ENCODE results near the gene SLC40A1. TPM values are rescaled to one million over a fixed set of nuclear protein-coding genes. Genes with fewer than 3 reads are reported as not detected.

The SLC40A1 gene
- total RNA-seq, 1 experiment from 2014 or later = 0.87 TPM

GRCh38 chr2:189574793-189575475 is 5.7 kb downstream of the SLC40A1 start:
- Histone ChIP-seq H3K27me3 (replicated peaks) (peaks cover 22% of the 10 kb centered on the region), H3K27ac (no peak overlapping the region), H3K36me3 (no peaks in the 10 kb centered on the region), H3K4me3 (no peak overlapping the region), H3K9me3 (replicated peaks) (no peaks in the 10 kb centered on the region), H3K4me1 (replicated peaks) (peaks cover 6% of the 10 kb centered on the region)
- no peak for DNase-seq (ENCODE audit: low read depth in 1 of 2, low spot score in 2 of 2)

- peaks cover 6% of the 10 kb centered on the region for H3K4me1 ChIP-seq (replicated peaks)
- H3K4me3 ChIP-seq = no peak overlapping the region
- H3K27me3 ChIP-seq (replicated peaks) = no peaks in the 10 kb centered on the region; the same call in 1 of the 2 replicates
- H3K36me3 ChIP-seq = no peaks in the 10 kb centered on the region
- DNase-seq (ENCODE audit: low read depth in 1 of 2, low spot score in 2 of 2) = peak in 1 of 2 experiments; percentile 52
- H3K9me3 ChIP-seq (replicated peaks) = no peaks in the 10 kb centered on the region
- H3K27ac ChIP-seq = no peak overlapping the region
These were observed 10.0 kb downstream of the SLC40A1 start for GRCh38 chr2:189570570-189571031.

GRCh38 chr2:189569295-189569910 is 11.2 kb downstream of the SLC40A1 start:
- Histone ChIP-seq H3K4me3 (no peak overlapping the region), H3K9me3 (replicated peaks) (no peaks in the 10 kb centered on the region), H3K27me3 (replicated peaks) (no peaks in the 10 kb centered on the region), H3K36me3 (no peaks in the 10 kb centered on the region), H3K27ac (no peak overlapping the region), H3K4me1 (replicated peaks) (peaks cover 6% of the 10 kb centered on the region)
- no peak for DNase-seq (ENCODE audit: low read depth in 1 of 2, low spot score in 2 of 2)

GRCh38 chr2:189566046-189566445 is 14.5 kb downstream of the SLC40A1 start:
- Histone ChIP-seq H3K27me3 (replicated peaks) (peaks cover 1% of the 10 kb centered on the region; the same call in 1 of the 2 replicates), H3K4me3 (no peak overlapping the region), H3K9me3 (replicated peaks) (no peaks in the 10 kb centered on the region), H3K4me1 (replicated peaks) (peaks cover 6% of the 10 kb centered on the region), H3K27ac (no peak overlapping the region), H3K36me3 (no peaks in the 10 kb centered on the region)
- no peak for DNase-seq (ENCODE audit: low read depth in 1 of 2, low spot score in 2 of 2)

- H3K27me3 ChIP-seq (replicated peaks) = peaks cover 5% of the 10 kb centered on the region; the same call in 1 of the 2 replicates
- H3K27ac ChIP-seq = no peak overlapping the region
- no peaks in the 10 kb centered on the region for H3K36me3 ChIP-seq
- no peaks in the 10 kb centered on the region for H3K9me3 ChIP-seq (replicated peaks)
- H3K4me1 ChIP-seq (replicated peaks) = no peaks in the 10 kb centered on the region
- no peak for DNase-seq (ENCODE audit: low read depth in 1 of 2, low spot score in 2 of 2)
- H3K4me3 ChIP-seq = no peak overlapping the region
These were observed 19.1 kb downstream of the SLC40A1 start for GRCh38 chr2:189561371-189562038.

GRCh38 chr2:189560273-189560586 is 20.4 kb downstream of the SLC40A1 start:
- H3K27ac ChIP-seq = no peak overlapping the region
- DNase-seq (ENCODE audit: low read depth in 1 of 2, low spot score in 2 of 2) = no peak
- no peaks in the 10 kb centered on the region for H3K36me3 ChIP-seq
- no peaks in the 10 kb centered on the region for H3K4me1 ChIP-seq (replicated peaks)
- peaks cover 6% of the 10 kb centered on the region; the same call in 1 of the 2 replicates for H3K27me3 ChIP-seq (replicated peaks)
- H3K4me3 ChIP-seq = no peak overlapping the region
- H3K9me3 ChIP-seq (replicated peaks) = no peaks in the 10 kb centered on the region

GRCh38 chr2:189559579-189560272 is 20.9 kb downstream of the SLC40A1 start:
- Histone ChIP-seq H3K4me1 (replicated peaks) (no peaks in the 10 kb centered on the region), H3K36me3 (no peaks in the 10 kb centered on the region), H3K27me3 (replicated peaks) (peaks cover 7% of the 10 kb centered on the region; the same call in 1 of the 2 replicates), H3K27ac (no peak overlapping the region), H3K4me3 (no peak overlapping the region), H3K9me3 (replicated peaks) (no peaks in the 10 kb centered on the region)
- no peak for DNase-seq (ENCODE audit: low read depth in 1 of 2, low spot score in 2 of 2)

- Histone ChIP-seq H3K36me3 (no peaks in the 10 kb centered on the region), H3K27me3 (replicated peaks) (peaks cover 9% of the 10 kb centered on the region; the same call in 1 of the 2 replicates), H3K4me3 (no peak overlapping the region), H3K4me1 (replicated peaks) (no peaks in the 10 kb centered on the region), H3K9me3 (replicated peaks) (no peaks in the 10 kb centered on the region), H3K27ac (no peak overlapping the region)
- DNase-seq (ENCODE audit: low read depth in 1 of 2, low spot score in 2 of 2) = no peak
These were observed 21.9 kb downstream of the SLC40A1 start for GRCh38 chr2:189558516-189559272.

- no peak for DNase-seq (ENCODE audit: low read depth in 1 of 2, low spot score in 2 of 2)
- H3K27ac ChIP-seq = no peak overlapping the region
- no peaks in the 10 kb centered on the region for H3K36me3 ChIP-seq
- no peaks in the 10 kb centered on the region for H3K9me3 ChIP-seq (replicated peaks)
- peaks cover 10% of the 10 kb centered on the region; the same call in 1 of the 2 replicates for H3K27me3 ChIP-seq (replicated peaks)
- H3K4me3 ChIP-seq = no peak overlapping the region
- no peaks in the 10 kb centered on the region for H3K4me1 ChIP-seq (replicated peaks)
These were observed 23.2 kb downstream of the SLC40A1 start for GRCh38 chr2:189557373-189557772.

- DNase-seq (ENCODE audit: low read depth in 1 of 2, low spot score in 2 of 2) = no peak
- Histone ChIP-seq H3K36me3 (no peaks in the 10 kb centered on the region), H3K4me1 (replicated peaks) (no peaks in the 10 kb centered on the region), H3K4me3 (no peak overlapping the region), H3K27ac (no peak overlapping the region), H3K27me3 (replicated peaks) (peaks cover 13% of the 10 kb centered on the region; the same call in 1 of the 2 replicates), H3K9me3 (replicated peaks) (no peaks in the 10 kb centered on the region)
These were observed 24.1 kb downstream of the SLC40A1 start for GRCh38 chr2:189556526-189556925.

- no peak for DNase-seq (ENCODE audit: low read depth in 1 of 2, low spot score in 2 of 2)
These were observed 25.4 kb downstream of the SLC40A1 start for GRCh38 chr2:189555232-189555631.

GRCh38 chr2:189553504-189554088 is 27.0 kb downstream of the SLC40A1 start:
- Histone ChIP-seq H3K9me3 (replicated peaks) (no peaks in the 10 kb centered on the region), H3K27me3 (replicated peaks) (peaks cover 15% of the 10 kb centered on the region; the same call in 1 of the 2 replicates), H3K27ac (no peak overlapping the region), H3K4me3 (no peak overlapping the region), H3K36me3 (no peaks in the 10 kb centered on the region), H3K4me1 (replicated peaks) (no peaks in the 10 kb centered on the region)
- DNase-seq (ENCODE audit: low read depth in 1 of 2, low spot score in 2 of 2) = no peak

More at GRCh38 chr2:189555232-189555631, 25.4 kb downstream of the SLC40A1 start:
- H3K27me3 ChIP-seq (replicated peaks) = peaks cover 15% of the 10 kb centered on the region; the same call in 1 of the 2 replicates
- no peak overlapping the region for H3K4me3 ChIP-seq
- H3K4me1 ChIP-seq (replicated peaks) = no peaks in the 10 kb centered on the region
- H3K9me3 ChIP-seq (replicated peaks) = no peaks in the 10 kb centered on the region
- H3K36me3 ChIP-seq = no peaks in the 10 kb centered on the region
- H3K27ac ChIP-seq = no peak overlapping the region

GRCh38 chr2:189552991-189553404 is 27.6 kb downstream of the SLC40A1 start:
- Histone ChIP-seq H3K4me3 (no peak overlapping the region), H3K27me3 (replicated peaks) (peaks cover 15% of the 10 kb centered on the region; the same call in 1 of the 2 replicates), H3K27ac (no peak overlapping the region), H3K36me3 (no peaks in the 10 kb centered on the region), H3K4me1 (replicated peaks) (no peaks in the 10 kb centered on the region), H3K9me3 (replicated peaks) (no peaks in the 10 kb centered on the region)
- no peak for DNase-seq (ENCODE audit: low read depth in 1 of 2, low spot score in 2 of 2)
